RKO (cell line): ENCODE measurements around the gene METTL1.
"Not testable (repeated sequence)": the region's sequence is repeated elsewhere in the genome, so short reads cannot be mapped to it uniquely, and the experiment has no call there.

Source experiments
- DNase-seq: peaks from one replicate; pipeline ENCODE4 v3.0.0-alpha.2; 2016; ENCODE audit warnings: low spot score

METTL1 gene

DNA sequence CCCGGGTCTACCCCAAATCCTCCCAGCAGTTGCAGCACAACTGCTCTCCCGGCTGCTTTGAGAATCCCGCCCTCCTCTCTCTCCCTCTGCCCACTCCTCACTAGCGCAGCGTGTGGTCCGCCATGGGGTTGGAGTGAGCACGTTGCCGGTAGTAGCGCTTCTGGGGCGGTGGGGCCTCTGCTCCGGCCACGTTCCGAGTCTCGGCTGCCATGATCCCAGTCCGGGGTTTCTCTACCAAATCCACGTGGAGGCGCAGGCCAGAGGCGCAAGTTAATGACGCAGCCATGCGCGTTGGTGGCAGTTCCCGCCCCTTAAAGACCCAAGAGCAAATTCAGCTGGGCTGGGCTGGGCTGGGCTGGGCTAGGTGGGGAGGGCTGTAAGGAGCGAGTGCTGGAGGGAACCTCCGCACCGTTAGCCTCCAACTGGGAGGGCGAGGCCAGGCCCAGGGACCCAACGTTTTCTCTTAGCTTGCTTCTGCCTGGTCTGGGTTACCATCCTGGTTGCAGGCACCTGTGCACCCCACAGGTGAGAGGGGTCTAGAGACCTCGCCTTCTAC lies at the start of gene METTL1:
METTL1 (minus strand) TSS at position 233 of the 556 bp plus-strand sequence; CDS start at position 211, 22 bp downstream.
- peak; percentile 97 for DNase-seq

GRCh38 chr12:57821015-57821414 lies 49.1 kb upstream of the METTL1 start:
- DNase-seq = not testable (repeated sequence)

- DNase-seq = not testable (repeated sequence)
Observed at GRCh38 chr12:57820119-57820518, 48.2 kb upstream of the METTL1 start.

GRCh38 chr12:57817990-57818331 lies 46.1 kb upstream of the METTL1 start:
- not testable (repeated sequence) for DNase-seq

DNA sequence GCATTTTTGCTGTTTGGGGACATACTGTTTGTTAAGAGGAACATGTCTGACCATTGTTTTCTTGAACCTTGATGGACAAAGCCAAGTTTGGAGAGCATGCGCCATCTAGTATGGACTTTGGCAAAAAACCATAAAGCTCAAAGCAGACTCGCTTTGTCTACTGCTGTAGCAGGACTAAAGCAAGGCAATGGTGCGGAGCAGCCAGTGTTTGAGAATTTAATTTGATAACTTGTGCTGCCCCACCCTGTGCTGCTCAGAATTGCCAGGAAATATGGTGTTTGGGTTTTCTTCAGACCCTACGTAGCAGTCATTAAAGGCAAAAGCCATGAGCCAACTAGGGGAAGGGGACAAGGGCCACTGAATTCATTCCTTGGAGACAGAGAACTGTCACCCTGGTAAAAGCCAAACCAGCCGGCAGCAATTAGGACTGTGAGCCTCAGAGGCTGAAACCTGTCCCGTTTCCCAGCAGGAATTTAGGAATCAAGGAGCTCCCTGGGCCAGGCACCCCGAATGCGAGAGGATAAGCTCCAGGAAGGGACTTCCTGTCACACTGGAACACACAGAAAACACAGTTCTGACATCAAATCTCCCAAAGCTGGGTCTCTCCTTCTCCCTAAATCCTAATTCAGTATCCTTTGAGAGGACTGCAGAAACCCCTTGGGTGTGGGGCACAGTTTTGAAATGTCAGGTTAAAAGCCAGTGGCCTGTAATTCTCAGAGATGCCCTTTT lies 45.5 kb upstream of the METTL1 start:
- no peak for DNase-seq

GRCh38 chr12:57816855-57817151 lies 44.9 kb upstream of the METTL1 start:
- no peak for DNase-seq

DNA sequence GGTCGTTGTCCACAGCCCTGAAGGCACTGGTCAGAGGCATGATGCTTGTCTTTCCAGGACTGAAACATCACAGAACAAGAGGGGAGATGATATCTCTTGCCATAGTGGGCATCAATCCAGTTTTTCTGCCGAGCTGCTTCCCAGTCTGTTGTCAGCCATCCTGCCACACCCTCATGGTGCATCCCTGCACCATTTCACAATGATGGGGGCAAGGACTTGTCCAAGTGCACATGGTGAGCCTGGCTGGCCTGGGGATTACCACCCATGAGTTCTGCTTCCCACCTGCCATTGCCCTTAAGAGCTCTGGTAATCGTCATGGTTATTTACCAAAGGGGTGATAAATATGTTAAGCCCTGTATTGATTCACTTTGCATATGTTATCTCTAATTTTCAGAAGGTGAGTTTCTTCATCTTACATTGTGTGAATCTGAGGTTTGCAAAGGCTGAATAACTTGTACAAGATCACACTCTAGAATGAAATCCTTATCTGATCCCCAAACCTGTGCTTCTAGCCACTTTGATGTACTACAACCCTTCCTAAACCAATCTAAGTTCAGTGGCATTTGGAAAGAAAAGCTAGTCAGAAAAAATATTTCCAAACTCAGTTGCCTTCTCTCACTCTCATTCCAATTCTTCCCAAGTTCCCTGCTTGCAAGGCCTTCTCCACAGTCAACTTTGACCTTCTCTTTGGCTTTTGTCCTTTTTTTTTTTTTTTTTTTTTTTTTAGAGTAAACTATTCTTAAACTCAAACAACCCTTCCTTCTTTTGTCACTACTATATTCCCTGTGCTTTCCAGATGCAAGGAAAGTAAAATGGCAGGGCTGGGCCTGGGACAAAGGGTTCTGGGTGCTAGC lies 44.3 kb upstream of the METTL1 start:
- no peak for DNase-seq

- DNase-seq = no peak
Observed at GRCh38 chr12:57815177-57816000, 43.5 kb upstream of the METTL1 start.

DNA sequence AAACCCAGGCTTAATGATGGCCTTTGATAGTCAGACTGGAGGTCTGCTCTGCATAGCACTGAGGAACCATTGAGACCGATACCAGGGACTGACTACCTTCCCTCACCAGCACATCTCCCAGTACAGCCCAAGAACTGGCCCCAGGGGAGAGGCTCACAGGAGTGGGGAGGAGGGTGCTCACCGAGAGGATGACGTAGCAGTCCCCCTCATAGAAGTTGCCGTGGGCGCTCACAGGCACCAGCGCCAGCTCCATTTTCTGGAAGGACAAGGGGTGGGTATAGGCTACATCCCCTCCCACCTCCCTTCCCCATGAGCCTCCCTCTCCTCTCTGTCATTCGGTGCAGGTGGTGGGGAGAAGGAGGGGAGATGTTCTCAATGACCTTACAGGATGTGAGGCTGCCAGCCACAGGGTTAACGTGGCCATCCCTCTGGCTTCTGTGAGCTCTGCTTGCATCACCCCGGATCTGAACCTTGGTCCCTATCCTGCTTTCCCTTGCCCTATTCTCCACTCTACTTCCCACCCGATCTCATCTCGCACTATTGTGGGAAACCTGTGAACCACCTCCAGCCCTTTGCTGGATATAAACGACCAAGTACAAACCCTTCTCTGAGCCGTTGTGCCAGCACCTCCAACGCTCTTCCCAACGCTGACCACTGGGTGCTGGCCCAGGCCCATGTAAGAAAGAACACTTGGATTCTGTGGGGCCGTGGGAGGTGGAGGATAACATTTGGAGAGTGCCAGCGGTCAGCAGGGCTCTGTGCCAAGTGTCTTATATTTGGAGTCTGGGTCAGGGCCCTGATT lies 42.3 kb upstream of the METTL1 start:
- no peak for DNase-seq

DNA sequence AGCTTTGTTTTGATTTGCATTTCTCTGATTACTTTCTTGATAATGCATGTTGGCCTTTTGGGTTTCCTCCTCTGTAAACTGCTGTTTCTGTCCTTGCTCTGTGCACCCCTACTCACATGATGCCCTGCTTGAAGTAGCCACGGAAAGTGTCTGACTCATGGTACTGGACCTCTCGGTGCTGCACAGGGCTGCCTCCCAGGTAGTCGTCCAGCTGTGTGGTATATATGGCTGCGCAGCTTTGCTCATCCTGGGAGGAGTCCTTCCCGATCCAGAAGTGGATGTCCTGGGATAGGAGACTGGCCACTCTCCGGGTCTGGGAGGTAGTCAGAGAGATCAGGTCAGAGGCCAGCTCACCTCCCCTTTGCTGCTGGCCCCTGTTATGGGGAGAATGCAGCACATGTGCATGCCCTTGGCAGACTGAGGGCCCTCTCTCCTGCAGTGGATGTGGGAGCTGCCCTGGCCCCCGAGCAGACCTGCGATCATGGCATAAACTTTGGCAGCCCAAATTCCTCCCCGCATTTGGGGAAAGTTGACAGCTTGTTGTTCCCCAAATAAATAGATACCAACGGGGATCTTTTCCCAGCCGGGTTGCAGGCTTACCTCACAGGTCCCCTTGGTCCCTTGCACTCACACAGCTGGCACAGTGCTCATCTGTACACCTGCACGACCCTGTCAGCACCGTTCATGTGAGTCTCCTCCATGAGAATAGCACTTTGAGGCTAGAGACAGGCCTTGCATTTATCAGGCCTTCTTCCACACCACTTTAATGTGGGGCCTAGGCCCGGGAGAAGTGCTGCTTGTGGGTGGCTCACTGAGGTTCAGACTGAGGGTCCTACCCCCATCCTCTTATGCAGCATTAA lies 41.4 kb upstream of the METTL1 start:
- DNase-seq = no peak

DNA sequence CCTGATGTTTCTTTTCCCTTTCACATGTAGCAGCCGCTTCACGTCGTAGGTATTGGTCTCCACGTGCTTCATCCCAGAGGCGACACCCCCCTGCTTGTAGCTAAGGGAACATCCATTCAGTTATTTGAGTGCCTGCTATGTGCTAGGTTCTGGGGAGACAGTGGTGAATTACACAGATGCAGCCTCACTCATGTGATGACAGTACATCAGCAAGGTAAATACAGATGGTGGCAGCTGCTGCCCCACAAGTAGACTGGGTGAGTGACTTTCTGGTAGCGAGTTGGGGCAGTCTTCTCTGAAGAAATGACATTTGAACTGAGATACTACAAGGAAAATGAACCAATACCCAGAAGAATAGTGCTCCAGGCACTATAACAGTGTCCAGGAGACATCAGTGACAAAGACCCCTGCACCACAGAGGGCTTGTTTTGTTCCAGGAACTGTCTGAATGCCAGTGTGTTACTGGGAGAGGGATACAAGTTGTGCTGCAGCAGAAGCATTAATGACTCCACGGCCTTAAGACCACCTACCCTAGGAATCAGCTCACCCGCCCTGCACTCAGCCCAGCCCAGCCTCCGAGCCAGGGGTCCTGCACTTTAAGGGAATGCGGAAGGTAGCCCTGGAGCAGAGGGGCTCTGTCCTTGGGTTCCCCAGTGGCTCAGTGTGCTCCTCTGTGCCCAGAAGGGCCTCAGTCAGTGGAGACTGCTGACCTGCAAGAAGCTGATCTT lies 39.3 kb upstream of the METTL1 start:
- no peak for DNase-seq

DNA sequence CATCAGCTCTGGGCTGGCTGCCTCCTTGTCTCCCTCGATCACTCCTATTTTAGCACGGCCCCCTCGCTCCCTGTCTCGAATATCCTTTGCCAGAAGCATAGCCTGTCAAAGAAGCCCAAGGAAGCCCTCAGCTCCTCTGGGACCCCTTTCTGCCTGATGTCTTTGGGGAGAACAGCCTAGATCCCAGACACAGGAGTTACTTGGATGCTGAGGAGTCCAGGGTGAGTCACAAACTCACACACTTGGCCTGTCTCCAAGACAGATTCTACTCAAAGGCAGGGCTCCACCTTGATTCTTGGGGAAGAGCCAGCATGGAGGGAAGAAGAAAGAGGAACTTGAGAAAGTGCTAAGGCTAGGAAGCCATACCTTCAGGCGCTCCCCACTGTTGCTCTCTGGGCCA lies 38.5 kb upstream of the METTL1 start:
- peak; percentile 34 for DNase-seq

DNA sequence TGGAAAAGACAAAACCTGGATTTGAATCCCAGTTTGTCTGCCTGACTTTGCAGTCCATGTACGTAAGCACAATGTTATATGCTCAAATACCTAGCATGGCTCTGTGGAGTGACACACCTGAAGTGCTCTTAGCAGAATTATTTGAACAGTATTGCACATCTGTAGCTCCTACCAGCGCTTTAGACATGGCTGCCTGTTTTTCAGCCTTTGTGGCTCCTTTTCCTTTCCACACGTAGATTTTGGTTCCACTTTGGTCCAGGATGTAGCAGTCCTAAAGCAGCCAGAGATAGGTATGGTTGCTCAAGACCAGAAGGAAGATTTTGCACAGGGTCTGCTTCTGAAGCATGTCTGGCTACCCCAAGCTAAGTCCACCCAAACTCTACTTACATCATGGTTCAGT lies 37.5 kb upstream of the METTL1 start:
- DNase-seq = no peak

DNA sequence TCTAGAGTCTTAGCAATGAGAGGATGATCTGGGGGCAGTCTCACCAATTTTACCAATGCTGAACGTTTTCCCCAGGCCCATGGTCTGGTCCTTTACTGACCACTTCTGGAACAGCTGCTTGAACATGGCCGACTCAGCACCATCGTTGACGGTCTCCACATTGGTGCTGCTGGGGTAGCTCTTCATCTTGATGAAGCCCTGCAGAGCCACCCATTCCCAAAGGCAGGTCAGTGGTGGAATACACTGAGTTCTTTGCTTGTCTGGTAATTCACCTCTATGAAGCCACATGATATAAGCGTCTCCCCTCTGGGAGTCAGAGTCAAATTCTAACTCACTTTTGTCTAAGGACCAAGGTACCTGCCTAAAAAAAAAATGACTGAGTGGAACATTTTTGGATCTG lies 36.4 kb upstream of the METTL1 start:
- DNase-seq = no peak

GRCh38 chr12:57807285-57807684 lies 35.4 kb upstream of the METTL1 start:
- DNase-seq = no peak

DNA sequence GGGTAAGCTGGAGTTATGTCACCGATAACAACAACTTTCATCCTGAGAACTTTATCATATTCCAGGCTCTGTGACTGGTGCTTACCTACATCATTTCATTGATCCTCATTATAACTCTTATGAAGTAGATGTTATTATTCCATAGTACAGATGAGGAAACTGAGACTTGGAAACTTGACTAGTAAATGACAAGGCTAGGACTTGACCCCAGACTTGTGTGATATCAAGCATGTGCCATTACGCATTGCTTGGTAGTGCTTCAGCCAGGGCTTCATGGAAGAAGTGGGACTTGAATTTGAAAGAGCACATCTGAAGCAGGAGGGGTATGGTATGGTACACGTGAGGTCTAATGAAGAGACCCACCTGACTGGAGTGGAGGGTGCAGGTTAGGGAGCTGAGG lies 34.8 kb upstream of the METTL1 start:
- no peak for DNase-seq

DNA sequence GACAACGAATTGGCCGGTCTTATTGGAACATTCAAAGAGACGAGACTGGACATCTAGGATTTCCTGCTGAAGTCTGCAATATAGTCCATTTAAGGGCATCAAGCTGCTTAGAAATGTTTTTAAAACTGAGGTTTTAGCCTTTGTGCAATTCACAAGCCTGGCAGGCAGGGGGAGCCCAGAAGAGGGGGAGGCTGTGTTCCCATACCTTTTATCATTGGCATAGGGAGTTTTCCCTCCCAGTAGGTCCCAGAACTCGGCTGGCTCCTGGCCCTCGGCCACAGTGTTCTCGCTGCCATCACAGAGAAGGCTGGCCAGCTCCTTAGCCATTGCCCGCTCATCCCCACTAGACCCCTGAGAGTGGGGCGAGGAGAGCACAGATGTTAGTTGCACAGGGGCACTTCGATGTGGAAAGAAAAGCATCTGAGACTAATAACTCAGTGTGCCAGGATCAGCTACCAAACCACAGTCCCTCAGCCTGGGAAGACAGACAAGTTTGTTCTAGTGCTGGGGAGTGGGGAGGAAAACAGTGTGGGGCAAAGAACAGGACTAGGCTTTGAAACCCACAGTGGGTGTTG lies 31.5 kb upstream of the METTL1 start:
- peak; percentile 61 for DNase-seq

GRCh38 chr12:57802607-57803006 lies 30.7 kb upstream of the METTL1 start:
- DNase-seq = no peak

DNA sequence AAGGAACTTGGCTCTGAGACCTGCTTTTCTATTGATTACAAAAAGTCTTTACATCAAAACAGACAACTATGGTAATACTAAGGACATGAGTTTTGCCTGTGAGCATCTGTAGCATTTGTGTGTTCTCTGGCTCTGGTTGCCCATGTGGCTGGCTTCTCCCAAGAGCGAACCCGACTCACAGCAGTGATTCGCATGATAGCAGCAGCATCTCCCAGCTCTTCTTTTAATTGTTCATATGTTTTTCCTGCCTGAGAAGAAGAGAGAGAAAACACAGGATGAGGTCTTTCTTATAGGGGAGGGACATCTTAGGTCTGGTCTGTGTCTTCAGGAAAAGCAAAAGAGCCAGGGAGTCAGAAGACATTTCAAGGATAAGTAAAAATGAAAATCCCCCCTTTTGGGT lies 29.1 kb upstream of the METTL1 start:
- no peak for DNase-seq

- DNase-seq = no peak
Observed at GRCh38 chr12:57797933-57798332, 26.0 kb upstream of the METTL1 start.
